Measurements from ENCODE around the gene SFXN5. TPM values are rescaled to one million over a fixed set of nuclear protein-coding genes. Genes with fewer than 3 reads are reported as not detected.

Gene SFXN5
- total RNA-seq, 1 experiment from 2014 or later: 15.2 TPM

GRCh38 chr2:72993147-72993932 is 78.2 kb downstream of the SFXN5 start:
- H3K4me1 ChIP-seq (replicated peaks; ENCODE audit: insufficient read depth): no peaks in the 10 kb centered on the region
- TF ChIP-seq EZH2 (IDR thresholded peaks at IDR 0.05; ENCODE audit: low read depth) (no peak), CTCF (conservative IDR thresholded peaks at IDR 0.05) (peak; percentile 97)
- no peak overlapping the region for H3K4me2 ChIP-seq
- DNase-seq: peak in 1 of 2 experiments; percentile 30
- POLR2A ChIA-PET (ENCODE audit: unreplicated experiment): no interaction called here
- H3K27ac ChIP-seq: no peak overlapping the region
- H3K79me2 ChIP-seq (ENCODE audit: low read depth): no peaks in the 10 kb centered on the region
- CTCF ChIA-PET: no interaction called here
- no peak overlapping the region for H2AFZ ChIP-seq
- H3K36me3 ChIP-seq (ENCODE audit: low read depth): no peaks in the 10 kb centered on the region
- H3K9me2 ChIP-seq (ENCODE audit: insufficient read depth): no peaks in the 10 kb centered on the region
- H3K4me3 ChIP-seq: no peak overlapping the region
- no peaks in the 10 kb centered on the region for H3K9me3 ChIP-seq (ENCODE audit: insufficient read depth, low read depth)
- no TSS peak for BruUV-seq (replicated peaks)
- H3F3A ChIP-seq (ENCODE audit: insufficient read depth, low read depth): no peaks in the 10 kb centered on the region
- H3K27me3 ChIP-seq (ENCODE audit: insufficient read depth, low read depth): no peaks in the 10 kb centered on the region
- intact Hi-C loops (cut with micrococcal nuclease; ENCODE audit: unreplicated experiment): loop anchor here (1.0 to 5.0 kb wide), 3 partner anchors 79 to 182 kb away; partner anchors contain the start of gene SFXN5
- no peaks in the 10 kb centered on the region for H4K20me1 ChIP-seq (ENCODE audit: insufficient read depth)

GRCh38 chr2:72992734-72993102 is 78.8 kb downstream of the SFXN5 start:
- Histone ChIP-seq H3K4me1 (replicated peaks; ENCODE audit: insufficient read depth) (no peaks in the 10 kb centered on the region), H3K9me2 (ENCODE audit: insufficient read depth) (no peaks in the 10 kb centered on the region), H3K9me3 (ENCODE audit: insufficient read depth, low read depth) (no peaks in the 10 kb centered on the region), H3K4me3 (no peak overlapping the region), H3F3A (ENCODE audit: insufficient read depth, low read depth) (no peaks in the 10 kb centered on the region), H3K27me3 (ENCODE audit: insufficient read depth, low read depth) (no peaks in the 10 kb centered on the region), H3K79me2 (ENCODE audit: low read depth) (no peaks in the 10 kb centered on the region), H3K27ac (no peak overlapping the region), H4K20me1 (ENCODE audit: insufficient read depth) (no peaks in the 10 kb centered on the region), H3K4me2 (no peak overlapping the region), H2AFZ (no peak overlapping the region), H3K36me3 (ENCODE audit: low read depth) (no peaks in the 10 kb centered on the region)
- intact Hi-C loops (cut with micrococcal nuclease; ENCODE audit: unreplicated experiment): loop anchor here (1.0 to 5.0 kb wide), 3 partner anchors 80 to 183 kb away; partner anchors contain the start of gene SFXN5
- BruUV-seq (replicated peaks): no TSS peak
- CTCF ChIA-PET: no interaction called here
- no peak for TF ChIP-seq EZH2 (IDR thresholded peaks at IDR 0.05; ENCODE audit: low read depth)
- TF ChIP-seq CTCF (conservative IDR thresholded peaks at IDR 0.05): no peak
- POLR2A ChIA-PET (ENCODE audit: unreplicated experiment): no interaction called here
- DNase-seq: no peak

- intact Hi-C loops (cut with micrococcal nuclease; ENCODE audit: unreplicated experiment): loop anchor here (5.0 kb wide), 1 partner anchor 80 kb away; the partner anchor contains the start of gene SFXN5
- H3K4me1 ChIP-seq (replicated peaks; ENCODE audit: insufficient read depth): no peaks in the 10 kb centered on the region
- no peak overlapping the region for H2AFZ ChIP-seq
- no peak overlapping the region for H3K4me3 ChIP-seq
- no peak overlapping the region for H3K27ac ChIP-seq
- no peaks in the 10 kb centered on the region for H3K9me3 ChIP-seq (ENCODE audit: insufficient read depth, low read depth)
- H4K20me1 ChIP-seq (ENCODE audit: insufficient read depth): no peaks in the 10 kb centered on the region
- H3K27me3 ChIP-seq (ENCODE audit: insufficient read depth, low read depth): no peaks in the 10 kb centered on the region
- TF ChIP-seq EZH2 (IDR thresholded peaks at IDR 0.05; ENCODE audit: low read depth): no peak
- no peak for TF ChIP-seq CTCF (conservative IDR thresholded peaks at IDR 0.05)
- no peaks in the 10 kb centered on the region for H3K9me2 ChIP-seq (ENCODE audit: insufficient read depth)
- BruUV-seq (replicated peaks): no TSS peak
- H3F3A ChIP-seq (ENCODE audit: insufficient read depth, low read depth): no peaks in the 10 kb centered on the region
- CTCF ChIA-PET: interaction anchor here (0.6 to 0.7 kb wide), 2 partner anchors 79 to 215 kb away, joined by 3 read pairs; partner anchors contain the start of gene SFXN5
- POLR2A ChIA-PET (ENCODE audit: unreplicated experiment): no interaction called here
- no peaks in the 10 kb centered on the region for H3K36me3 ChIP-seq (ENCODE audit: low read depth)
- no peak for DNase-seq
- no peak overlapping the region for H3K4me2 ChIP-seq
- no peaks in the 10 kb centered on the region for H3K79me2 ChIP-seq (ENCODE audit: low read depth)
These were observed 79.4 kb downstream of the SFXN5 start for GRCh38 chr2:72991980-72992733.

All from PC-9 (cell line).